Measurements from ENCODE around the gene PTX3.

PTX3 gene

GRCh38 chr3:157436583-157437291, at the start of gene PTX3:
Gene PTX3 (plus strand): TSS chr3:157436850. CDS start chr3:157436934, 84 bp downstream.
- no peak for DNase-seq

DNA sequence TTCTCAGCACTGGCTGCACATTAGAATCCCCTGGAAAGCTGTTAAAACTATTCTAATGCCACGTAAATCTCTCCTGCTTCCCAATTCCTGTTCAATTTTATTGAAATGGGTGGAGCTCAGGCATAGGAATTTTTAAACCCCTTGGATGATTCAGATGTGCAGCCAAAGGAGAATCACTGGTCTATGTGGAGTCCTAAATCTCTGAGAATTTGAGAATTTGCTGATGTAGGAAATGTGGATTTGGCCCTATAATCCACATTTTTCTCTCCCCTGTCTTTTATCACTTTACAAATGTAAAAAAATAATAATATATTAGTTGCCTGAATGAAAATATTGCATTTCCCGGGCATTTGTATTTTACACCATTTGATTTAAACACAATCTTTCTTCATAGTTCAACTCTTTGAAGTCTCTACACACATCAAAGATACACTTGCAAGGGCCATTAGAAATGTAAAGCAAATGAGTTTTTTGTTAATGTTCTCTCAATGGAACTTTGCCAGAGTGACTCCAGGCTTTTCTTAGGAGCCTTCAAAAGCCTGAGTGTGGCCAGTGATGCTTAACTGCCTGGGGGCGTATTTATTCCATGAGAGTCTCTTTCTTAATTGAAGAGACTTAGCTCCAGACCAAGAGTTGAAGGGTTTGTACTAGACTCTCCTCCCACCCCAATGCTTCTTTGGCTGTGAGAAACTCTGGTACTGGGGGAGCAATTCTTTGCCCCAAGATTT, 48.8 kb upstream of the PTX3 start:
- DNase-seq = no peak

DNA sequence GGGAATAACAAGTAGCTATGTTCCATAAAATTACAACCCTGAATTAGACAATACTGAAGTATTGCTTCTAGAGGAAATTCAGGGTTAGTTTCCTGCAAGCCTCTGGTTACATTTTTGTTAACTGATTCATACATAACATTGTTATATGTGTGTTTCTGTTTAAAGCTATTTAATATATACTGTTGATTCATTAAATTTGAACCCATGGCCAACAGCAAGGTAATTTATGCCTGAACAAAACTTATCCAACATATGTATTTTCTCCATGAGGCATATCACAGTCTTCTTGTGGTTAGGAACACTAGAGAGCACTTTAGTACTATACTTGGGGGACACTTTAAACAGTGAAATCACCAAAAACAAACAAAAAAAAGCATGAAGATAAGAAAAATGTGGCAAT, 47.7 kb upstream of the PTX3 start:
- DNase-seq = no peak

- DNase-seq = no peak
Observed at GRCh38 chr3:157390713-157391515, 45.7 kb upstream of the PTX3 start.

GRCh38 chr3:157392104-157392503, 44.5 kb upstream of the PTX3 start:
- DNase-seq = no peak

GRCh38 chr3:157393113-157393512, 43.5 kb upstream of the PTX3 start:
- DNase-seq = no peak

GRCh38 chr3:157394411-157394810, 42.2 kb upstream of the PTX3 start:
- DNase-seq = no peak

DNA sequence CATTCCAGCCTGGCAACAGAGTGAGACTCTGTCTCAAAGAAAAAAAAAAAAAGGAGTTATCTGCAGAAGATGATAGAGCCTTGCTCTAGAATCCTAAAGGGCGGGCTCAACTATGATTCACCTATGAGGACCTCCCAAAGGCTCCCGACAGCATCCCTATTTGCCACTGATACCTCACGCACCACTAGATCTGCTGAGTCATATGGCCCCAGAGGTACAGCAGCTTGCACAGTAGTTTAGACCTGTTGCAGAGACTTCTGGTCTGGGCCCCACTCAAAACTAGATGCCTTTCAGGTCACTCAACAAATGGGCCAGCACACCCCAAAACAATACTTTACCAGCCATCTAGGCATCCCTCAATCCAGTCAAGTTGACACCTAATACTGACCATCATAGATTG, 38.1 kb upstream of the PTX3 start:
- no peak for DNase-seq

DNA sequence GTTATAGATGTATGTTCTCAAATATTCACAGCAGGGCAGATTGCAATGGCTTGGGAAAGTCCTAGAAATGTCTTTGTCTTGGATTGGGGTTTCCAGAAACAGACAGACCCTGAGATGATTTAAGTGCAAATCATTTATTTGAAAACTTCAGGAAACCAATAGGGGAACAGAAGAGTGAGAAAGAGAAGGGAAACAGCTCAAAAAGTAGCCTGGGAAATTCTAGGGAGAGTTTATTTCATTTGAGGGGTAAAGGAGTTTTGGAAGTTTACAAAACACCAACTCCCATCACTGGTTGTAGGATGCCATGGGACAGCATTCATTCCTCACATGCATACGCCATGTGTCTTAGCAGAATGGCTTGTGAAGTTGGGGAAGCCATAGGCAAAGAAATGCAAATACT, 32.3 kb upstream of the PTX3 start:
- DNase-seq = no peak

DNA sequence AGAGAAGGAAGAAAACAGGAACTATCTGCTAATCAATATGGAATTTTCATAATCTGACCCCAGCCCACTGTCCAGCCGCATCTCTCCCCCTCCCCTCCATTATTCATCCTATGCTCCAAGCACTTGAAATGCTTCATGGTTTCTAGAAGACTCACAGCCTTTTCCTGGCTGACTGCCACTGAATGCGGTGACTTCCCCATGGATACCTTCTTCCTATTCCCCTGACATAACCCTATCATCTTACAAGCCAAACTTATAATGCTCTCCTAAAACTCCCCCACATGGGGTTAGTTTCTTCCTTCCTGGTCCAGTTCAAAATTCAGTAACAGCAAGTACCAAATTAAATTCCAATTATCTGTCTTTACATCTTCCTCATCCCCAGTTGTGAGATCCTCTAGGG, 31.2 kb upstream of the PTX3 start:
- DNase-seq = no peak

- no peak for DNase-seq
Observed at GRCh38 chr3:157406394-157406793, 30.3 kb upstream of the PTX3 start.

GRCh38 chr3:157407769-157408168, 28.9 kb upstream of the PTX3 start:
- no peak for DNase-seq

DNA sequence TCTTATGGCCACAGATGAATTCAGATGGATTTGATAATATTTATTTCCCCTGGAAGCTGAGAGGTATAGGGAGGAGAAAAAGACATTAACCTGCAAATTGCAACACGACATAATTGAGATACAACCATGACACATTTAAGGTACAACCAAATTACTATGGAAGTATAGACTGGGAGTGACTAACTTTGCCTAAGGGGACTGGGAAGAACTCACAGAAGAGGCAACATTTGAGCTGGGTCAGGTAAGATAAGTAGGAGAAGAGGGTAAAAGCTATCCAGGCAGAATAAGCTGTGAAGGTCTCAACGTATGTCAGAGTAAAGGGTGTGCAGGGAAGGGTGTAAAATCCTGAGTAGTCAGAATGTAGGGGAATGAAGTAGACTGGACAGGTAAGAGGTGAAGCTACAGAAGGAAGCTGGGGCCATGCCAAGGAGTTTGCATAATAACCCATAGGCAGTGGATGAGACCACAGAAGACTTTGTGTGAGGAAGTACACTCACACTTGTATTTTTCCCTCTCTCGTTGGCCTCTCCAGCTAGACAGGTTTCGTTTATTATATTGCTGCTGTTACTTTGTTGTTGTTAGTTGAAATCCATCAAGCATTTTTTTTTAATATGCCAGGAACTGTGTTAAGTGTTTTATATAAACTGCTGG, 28.0 kb upstream of the PTX3 start:
- DNase-seq = no peak

GRCh38 chr3:157409516-157409915, 27.1 kb upstream of the PTX3 start:
- DNase-seq = no peak

- no peak for DNase-seq
Observed at GRCh38 chr3:157410945-157411344, 25.7 kb upstream of the PTX3 start.

- no peak for DNase-seq
Observed at GRCh38 chr3:157412323-157412855, 24.3 kb upstream of the PTX3 start.

- DNase-seq = no peak
Observed at GRCh38 chr3:157414861-157415260, 21.8 kb upstream of the PTX3 start.

GRCh38 chr3:157416347-157417087, 20.1 kb upstream of the PTX3 start:
- no peak for DNase-seq

DNA sequence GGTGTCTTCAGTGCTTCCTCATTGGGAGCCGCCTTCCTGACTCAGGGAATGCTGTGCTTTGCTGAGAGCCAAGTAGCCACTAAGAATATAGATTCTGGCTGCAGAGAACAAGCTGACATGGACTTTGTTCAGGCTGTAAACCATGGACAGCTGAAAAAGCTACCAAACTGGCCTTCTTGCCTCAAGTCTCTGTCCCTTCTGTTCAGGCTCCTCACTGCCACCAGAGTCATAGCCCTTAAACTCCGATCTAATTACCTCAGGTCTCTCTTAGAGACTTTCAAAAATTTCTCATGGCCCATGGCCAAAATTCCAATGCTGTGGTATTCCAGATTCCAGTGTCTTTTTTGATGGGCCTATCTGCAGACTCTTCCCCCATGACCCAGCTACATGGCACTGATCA, 19.4 kb upstream of the PTX3 start:
- no peak for DNase-seq

DNA sequence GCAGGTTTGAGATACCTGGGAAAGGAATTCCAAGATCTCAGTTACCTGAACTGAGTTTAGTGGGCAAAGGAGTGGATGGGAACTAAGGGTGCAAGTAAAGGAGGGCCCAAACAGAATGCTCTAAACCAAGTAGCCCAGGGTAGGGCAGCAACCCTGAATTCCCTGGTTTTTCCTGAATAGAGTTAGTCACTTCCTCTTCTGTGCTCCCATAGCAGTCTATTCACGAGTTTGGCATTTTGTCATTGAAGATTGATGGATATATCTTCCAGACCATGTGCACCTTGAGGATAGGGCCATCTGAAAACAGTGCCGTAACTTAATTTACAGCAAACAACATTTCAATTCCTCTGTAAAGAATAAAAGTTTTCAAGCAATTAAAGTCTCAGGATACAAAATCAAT, 18.5 kb upstream of the PTX3 start:
- no peak for DNase-seq

- DNase-seq = no peak
Observed at GRCh38 chr3:157420606-157421130, 16.0 kb upstream of the PTX3 start.

GRCh38 chr3:157423337-157423736, 13.3 kb upstream of the PTX3 start:
- no peak for DNase-seq
